ENCODE measurements around the gene ATG5. TPM values are rescaled to one million over a fixed set of nuclear protein-coding genes. Genes with fewer than 3 reads are reported as not detected.

The ATG5 gene
- total RNA-seq, 1 donor from 2014 or later: 16.0 TPM

DNA sequence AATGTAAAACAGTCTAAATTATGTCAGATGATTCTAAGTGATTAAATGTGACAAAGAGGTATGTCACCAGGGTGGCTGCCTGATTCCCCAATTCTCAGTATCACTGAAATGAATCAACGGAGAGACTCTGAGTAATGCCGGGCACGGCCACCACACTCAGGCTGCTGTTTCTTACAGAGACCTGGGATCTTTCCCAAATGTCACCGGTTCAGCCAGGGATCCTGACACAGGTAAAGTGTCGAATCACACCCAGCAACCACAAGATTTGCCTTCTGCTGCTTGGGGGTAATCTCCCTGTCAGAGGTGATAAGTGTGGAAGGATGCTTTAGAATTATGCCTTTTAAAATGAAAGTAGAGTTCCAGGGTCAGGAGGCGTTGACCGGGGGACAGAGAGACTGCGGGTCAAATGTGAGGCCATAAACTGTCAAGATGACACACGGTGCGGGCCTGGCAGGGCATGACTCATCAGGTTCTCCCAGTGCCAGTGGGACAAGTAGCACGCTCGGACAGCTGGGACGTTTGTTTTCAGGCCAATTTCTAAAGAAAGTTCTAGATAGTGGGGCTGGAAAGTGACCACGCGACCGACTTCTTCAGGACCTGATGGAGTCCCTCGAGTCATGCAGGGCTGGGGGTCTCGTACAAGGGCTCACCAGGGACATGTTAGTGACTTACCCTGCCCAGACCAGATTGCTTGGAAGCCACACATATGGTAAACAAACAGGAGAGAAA lies 190.5 kb downstream of the ATG5 start:
- DNase-seq (ENCODE audit: low spot score): no peak

More for the DNA sequence above, 190.5 kb downstream of the ATG5 start:
- ATAC-seq: no peak

Other genes starting within 250 kb of the ATG5 start
- gene PRDM1, start 239.4 kb downstream of the ATG5 start, total RNA-seq: 1.0 TPM
- gene CRYBG1, start 35.0 kb upstream of the ATG5 start, total RNA-seq: 7.2 TPM